Coronary artery (tissue), 2 donors: ENCODE measurements around the gene TTPAL.

Experiments
- DNase-seq: peaks from one replicate; pipeline ENCODE4 v3.0.0-alpha.2; 2017; ENCODE audit warnings: low spot score
- H3K27ac ChIP-seq, 2 donors: fragments of 200-600 bp; sonication (generic); one replicate each; pipeline ENCODE4 v1.5.1; 2016 to 2019
- H3K4me3 ChIP-seq: fragments of 200-600 bp; sonication (generic); 2 replicates; pipeline ENCODE4 v1.5.1; 2016; ENCODE audit warnings: mild to moderate bottlenecking, moderate library complexity
- TF ChIP-seq, protein P1 (sequence below): fragments of 200-600 bp; sonication (generic); IDR thresholded peaks from one replicate; pipeline ENCODE4 v1.5.1; 2019; ENCODE audit warnings: antibody characterized with exemption

Gene TTPAL

DNA sequence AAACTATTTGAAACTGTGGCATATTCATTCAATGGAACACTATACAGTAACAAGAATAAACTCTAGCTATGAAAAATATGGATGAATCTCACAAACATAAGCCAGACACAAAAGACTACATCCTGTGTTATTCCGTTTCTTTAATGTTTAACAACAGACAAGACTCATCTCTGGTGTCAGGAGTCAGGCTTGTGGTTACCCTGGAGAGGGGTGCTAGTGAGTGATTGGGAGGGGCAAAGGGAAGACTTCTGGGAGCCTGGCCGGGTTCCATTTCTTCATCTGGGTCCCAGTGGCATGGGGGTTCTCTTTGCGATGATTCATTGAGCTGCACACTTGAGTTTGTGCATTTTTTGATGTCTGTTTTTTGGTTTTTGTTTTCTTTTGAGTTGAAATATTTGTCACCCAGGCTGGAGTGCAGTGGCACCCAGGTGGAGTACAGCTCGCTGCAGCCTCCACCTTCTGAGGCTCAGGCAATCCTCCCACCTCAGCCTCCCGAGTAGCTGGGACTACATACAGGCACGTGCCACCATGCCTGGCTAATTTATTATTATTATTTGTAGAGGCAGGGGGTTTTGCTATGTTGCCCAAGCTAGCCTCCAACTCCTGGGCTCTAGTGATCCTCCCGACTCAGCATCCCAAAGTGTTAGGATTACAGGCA is 21.2 kb upstream of the TTPAL start:
- TF ChIP-seq, protein P1, sequence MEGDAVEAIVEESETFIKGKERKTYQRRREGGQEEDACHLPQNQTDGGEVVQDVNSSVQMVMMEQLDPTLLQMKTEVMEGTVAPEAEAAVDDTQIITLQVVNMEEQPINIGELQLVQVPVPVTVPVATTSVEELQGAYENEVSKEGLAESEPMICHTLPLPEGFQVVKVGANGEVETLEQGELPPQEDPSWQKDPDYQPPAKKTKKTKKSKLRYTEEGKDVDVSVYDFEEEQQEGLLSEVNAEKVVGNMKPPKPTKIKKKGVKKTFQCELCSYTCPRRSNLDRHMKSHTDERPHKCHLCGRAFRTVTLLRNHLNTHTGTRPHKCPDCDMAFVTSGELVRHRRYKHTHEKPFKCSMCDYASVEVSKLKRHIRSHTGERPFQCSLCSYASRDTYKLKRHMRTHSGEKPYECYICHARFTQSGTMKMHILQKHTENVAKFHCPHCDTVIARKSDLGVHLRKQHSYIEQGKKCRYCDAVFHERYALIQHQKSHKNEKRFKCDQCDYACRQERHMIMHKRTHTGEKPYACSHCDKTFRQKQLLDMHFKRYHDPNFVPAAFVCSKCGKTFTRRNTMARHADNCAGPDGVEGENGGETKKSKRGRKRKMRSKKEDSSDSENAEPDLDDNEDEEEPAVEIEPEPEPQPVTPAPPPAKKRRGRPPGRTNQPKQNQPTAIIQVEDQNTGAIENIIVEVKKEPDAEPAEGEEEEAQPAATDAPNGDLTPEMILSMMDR = no peak
- no peak for DNase-seq
- Histone ChIP-seq H3K4me3 (no peak overlapping the region), H3K27ac (no peak overlapping the region)

DNA sequence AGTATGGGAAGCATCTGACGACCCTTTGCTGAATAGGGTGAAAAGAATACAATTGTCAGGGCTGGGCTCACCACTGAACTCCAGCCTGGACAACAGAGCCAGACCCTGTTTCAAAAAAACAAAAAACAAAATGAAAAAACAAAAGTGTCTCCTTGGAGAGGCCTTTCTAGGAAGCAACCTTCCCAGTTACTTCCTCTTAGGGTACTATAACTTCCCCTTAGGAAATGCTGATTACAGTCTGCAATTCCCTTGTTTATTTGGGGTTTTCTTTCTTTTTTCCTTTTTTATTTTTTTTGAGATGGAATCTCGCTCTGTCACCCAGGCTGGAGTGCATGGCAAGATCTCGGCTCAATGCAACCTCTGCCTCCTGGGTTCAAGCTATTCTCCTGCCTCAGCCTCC is 20.5 kb upstream of the TTPAL start:
- Histone ChIP-seq H3K27ac (no peak overlapping the region), H3K4me3 (no peak overlapping the region)
- TF ChIP-seq, protein P1 = no peak
- DNase-seq = no peak

DNA sequence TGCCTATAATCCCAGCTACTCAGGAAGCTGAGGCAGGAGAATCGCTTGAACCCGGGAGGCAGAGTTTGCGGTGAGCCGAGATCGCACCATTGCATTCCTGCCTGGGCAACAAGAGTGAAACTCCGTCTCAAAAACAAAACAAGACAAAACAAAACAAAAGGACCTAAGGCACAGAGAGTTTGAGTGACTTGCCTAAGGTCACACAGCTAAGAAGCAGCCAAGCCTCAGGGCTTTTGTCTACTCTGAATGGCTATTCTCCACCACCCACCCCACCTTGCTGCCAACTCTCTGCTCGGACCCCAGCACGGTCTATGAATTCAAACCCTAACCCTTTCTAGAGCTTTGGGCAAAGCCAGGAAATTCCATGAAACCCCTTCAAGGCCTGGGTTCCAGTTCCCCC is 19.1 kb upstream of the TTPAL start:
- TF ChIP-seq, protein P1 = no peak
- Histone ChIP-seq H3K4me3 (no peak overlapping the region), H3K27ac (no peak overlapping the region)
- no peak for DNase-seq

- Histone ChIP-seq H3K4me3 (no peak overlapping the region), H3K27ac (no peak overlapping the region)
- TF ChIP-seq, protein P1 = no peak
- no peak for DNase-seq
Measured at GRCh38 chr20:44457016-44457415, 18.7 kb upstream of the TTPAL start.

GRCh38 chr20:44459271-44459670 is 16.4 kb upstream of the TTPAL start:
- no peak overlapping the region for H3K4me3 ChIP-seq
- H3K27ac ChIP-seq = no peak overlapping the region
- TF ChIP-seq, protein P1 = no peak
- no peak for DNase-seq

DNA sequence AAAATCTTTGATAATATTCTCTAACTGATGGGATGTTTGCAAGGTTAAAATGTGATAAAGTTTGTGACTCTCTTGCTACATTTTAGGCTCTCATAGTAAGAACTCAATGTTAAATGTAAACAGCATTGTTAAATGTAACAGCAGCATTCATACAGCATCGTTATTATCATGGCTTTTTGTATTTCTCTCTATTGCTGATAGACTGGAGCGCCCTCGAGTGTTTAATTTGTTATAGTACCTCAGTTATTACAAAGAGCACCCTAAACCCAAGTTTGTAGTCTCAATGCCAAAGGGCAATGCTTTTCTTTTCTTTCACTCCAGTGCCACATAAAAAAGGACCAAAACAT is 14.9 kb upstream of the TTPAL start:
- TF ChIP-seq, protein P1 = no peak
- Histone ChIP-seq H3K4me3 (no peak overlapping the region), H3K27ac (no peak overlapping the region)
- no peak for DNase-seq

DNA sequence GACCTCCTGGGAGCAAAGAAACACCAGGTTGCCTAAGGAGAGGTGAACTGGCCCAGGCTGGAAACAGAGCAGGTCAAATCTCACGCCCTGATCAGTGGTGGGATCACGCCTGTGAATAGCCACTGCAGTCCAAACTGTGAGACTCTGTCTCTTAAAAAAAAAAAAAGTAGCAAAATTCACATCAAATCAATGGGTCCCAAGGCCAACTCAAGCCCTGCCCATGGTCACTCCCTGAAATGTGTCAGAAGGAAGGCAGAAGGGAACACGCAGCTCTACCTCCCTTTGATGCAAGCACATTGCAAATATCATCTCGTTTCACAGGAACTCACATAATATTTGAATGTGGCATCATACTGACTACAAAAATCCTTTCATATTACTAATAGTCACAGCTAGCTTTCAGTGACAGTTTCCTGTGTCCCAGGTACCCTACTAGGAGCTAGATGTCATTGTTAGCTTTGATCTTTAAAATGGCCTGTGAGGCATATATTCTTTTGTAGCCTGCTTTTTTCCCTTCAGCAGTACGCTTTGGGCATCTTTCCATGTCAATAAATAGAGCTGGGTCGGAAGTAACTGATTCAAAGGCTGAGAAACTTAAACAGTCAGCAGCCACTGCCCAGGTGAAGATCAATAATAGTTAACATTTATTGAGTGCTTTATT is 14.4 kb upstream of the TTPAL start:
- TF ChIP-seq, protein P1 = no peak
- no peak overlapping the region for H3K4me3 ChIP-seq
- no peak overlapping the region for H3K27ac ChIP-seq
- DNase-seq = no peak
